Measurements from ENCODE around the gene TNIK. TPM values are rescaled to one million over a fixed set of nuclear protein-coding genes. Genes with fewer than 3 reads are reported as not detected.

Gene TNIK
- total and polyA plus RNA-seq, 10 donors = 0.85 to 34.5 (median 14.1) TPM

- Histone ChIP-seq H3K4me1 (peaks cover 0 to 34% (median 0%) of the 10 kb centered on the region in 6 donors), H3K36me3 (no peaks in the 10 kb centered on the region), H3K27me3 (replicated peaks in 1 of 7) (no peaks in the 10 kb centered on the region), H3K9me3 (no peaks in the 10 kb centered on the region), H3K27ac (peak overlapping the region in 3 of 8 donors; percentile 14 to 26 (median 15)), H3K4me3 (no peak overlapping the region)
- 48 to 53% (median 51%) methylated on average over 4 of the region's 4 CpGs for WGBS, 5 donors
- TF ChIP-seq CTCF (IDR thresholded peaks at IDR 0.05 in 8 of 11, conservative IDR thresholded peaks at IDR 0.05 in 3 of 11) (no peak), POLR2AphosphoS5 (IDR thresholded peaks at IDR 0.05) (no peak), POLR2A (IDR thresholded peaks at IDR 0.05) (no peak)
- DNase-seq = no peak
- intact Hi-C loops (cut with DNase I; ENCODE audit: low total_unique reads) = no loop called here
Measured at GRCh38 chr3:171248426-171249111, 211.6 kb downstream of the TNIK start.

- Histone ChIP-seq H3K9me3 (no peaks in the 10 kb centered on the region), H3K27me3 (replicated peaks in 1 of 7) (no peaks in the 10 kb centered on the region)
- no peak for DNase-seq
Measured at GRCh38 chr3:171245796-171246765, 214.1 kb downstream of the TNIK start.

GRCh38 chr3:171242951-171243350, 217.3 kb downstream of the TNIK start:
- WGBS, 5 donors = 47 to 94% (median 64%) methylated on average over 2 of the region's 2 CpGs
- H3K27ac ChIP-seq = no peak overlapping the region
- intact Hi-C loops (cut with DNase I; ENCODE audit: low total_unique reads) = no loop called here

More at GRCh38 chr3:171245796-171246765, 214.1 kb downstream of the TNIK start:
- Histone ChIP-seq H3K27ac (no peak overlapping the region), H3K36me3 (no peaks in the 10 kb centered on the region), H3K4me1 (peaks cover 0 to 34% (median 0%) of the 10 kb centered on the region in 6 donors), H3K4me3 (no peak overlapping the region)
- intact Hi-C loops (cut with DNase I; ENCODE audit: low total_unique reads) = no loop called here
- no peak for TF ChIP-seq POLR2A (IDR thresholded peaks at IDR 0.05)
- TF ChIP-seq CTCF (IDR thresholded peaks at IDR 0.05 in 8 of 11, conservative IDR thresholded peaks at IDR 0.05 in 3 of 11) = no peak
- TF ChIP-seq POLR2AphosphoS5 (IDR thresholded peaks at IDR 0.05) = no peak
- WGBS, 5 donors = 52 to 59% (median 54%) methylated on average over 4 of the region's 4 CpGs

More at GRCh38 chr3:171242951-171243350, 217.3 kb downstream of the TNIK start:
- Histone ChIP-seq H3K4me1 (peaks cover 0 to 19% (median 0%) of the 10 kb centered on the region in 6 donors), H3K36me3 (no peaks in the 10 kb centered on the region), H3K4me3 (no peak overlapping the region), H3K9me3 (no peaks in the 10 kb centered on the region), H3K27me3 (replicated peaks in 1 of 7) (no peaks in the 10 kb centered on the region)
- TF ChIP-seq CTCF (IDR thresholded peaks at IDR 0.05 in 8 of 11, conservative IDR thresholded peaks at IDR 0.05 in 3 of 11) (no peak), POLR2A (IDR thresholded peaks at IDR 0.05) (no peak), POLR2AphosphoS5 (IDR thresholded peaks at IDR 0.05) (no peak)
- DNase-seq = no peak
